GM19351 (cell line): ENCODE results near the gene ARMC5.
"Not testable (repeated sequence)": the region's sequence is repeated elsewhere in the genome, so short reads cannot be mapped to it uniquely, and the experiment has no call there.

ENCODE experiments used
- ATAC-seq: cut with Tn5 transposase; IDR thresholded peaks from one replicate; pipeline ENCODE4 v1.9.1; 2021; ENCODE audit warnings: mild to moderate bottlenecking, moderate library complexity; ENCODE audit not compliant: unreplicated experiment

The ARMC5 gene

GRCh38 chr16:31458844-31459686 is at the start of gene ARMC5:
TSS of gene ARMC5 (plus strand) at chr16:31459501. CDS start at chr16:31459525, 24 bp downstream.
- ATAC-seq: peak; percentile 65

- ATAC-seq: no peak
Measured at GRCh38 chr16:31410082-31410481, 49.2 kb upstream of the ARMC5 start.

- no peak for ATAC-seq
Measured at GRCh38 chr16:31411024-31411844, 48.1 kb upstream of the ARMC5 start.

- ATAC-seq: no peak
Measured at GRCh38 chr16:31412750-31413149, 46.6 kb upstream of the ARMC5 start.

GRCh38 chr16:31413381-31413780 is 45.9 kb upstream of the ARMC5 start:
- ATAC-seq: no peak

GRCh38 chr16:31413943-31414342 is 45.4 kb upstream of the ARMC5 start:
- no peak for ATAC-seq

- no peak for ATAC-seq
Measured at GRCh38 chr16:31414706-31415105, 44.6 kb upstream of the ARMC5 start.

- no peak for ATAC-seq
Measured at GRCh38 chr16:31416371-31416770, 42.9 kb upstream of the ARMC5 start.

- not testable (repeated sequence) for ATAC-seq
Measured at GRCh38 chr16:31417036-31417435, 42.3 kb upstream of the ARMC5 start.

GRCh38 chr16:31417916-31418315 is 41.4 kb upstream of the ARMC5 start:
- no peak for ATAC-seq

- ATAC-seq: no peak
Measured at GRCh38 chr16:31420037-31420436, 39.3 kb upstream of the ARMC5 start.

- peak; percentile 83 for ATAC-seq
Measured at GRCh38 chr16:31421587-31421986, 37.7 kb upstream of the ARMC5 start.

GRCh38 chr16:31423241-31423640 is 36.1 kb upstream of the ARMC5 start:
- ATAC-seq: no peak

GRCh38 chr16:31423801-31424200 is 35.5 kb upstream of the ARMC5 start:
- ATAC-seq: no peak

GRCh38 chr16:31427441-31428278 is 31.6 kb upstream of the ARMC5 start:
- ATAC-seq: no peak

GRCh38 chr16:31428279-31428597 is 31.1 kb upstream of the ARMC5 start, which contains the start of gene COX6A2:
TSS of gene COX6A2 (minus strand) at chr16:31428360. CDS start at chr16:31428325, 35 bp downstream.
- no peak for ATAC-seq

GRCh38 chr16:31428638-31429247 is 30.6 kb upstream of the ARMC5 start:
- no peak for ATAC-seq

GRCh38 chr16:31429314-31429713 is 30.0 kb upstream of the ARMC5 start:
- no peak for ATAC-seq

- no peak for ATAC-seq
Measured at GRCh38 chr16:31429796-31430195, 29.5 kb upstream of the ARMC5 start.

GRCh38 chr16:31430380-31431052 is 28.8 kb upstream of the ARMC5 start:
- ATAC-seq: no peak
